GM12878 (cell line): ENCODE results near the gene CCDC17.

Experiments used
- BHLHE40 ChIP-seq, 2 experiments: fragments of 450-650 bp in 1 of 2; IDR thresholded peaks; 2 replicates each; pipeline ENCODE4 v1.6.1; 2011 to 2017; ENCODE audit warnings: low read depth in 2 of 2, borderline replicate concordance in 1 of 2, improper control_type of control experiment in 1 of 2, low read length in 1 of 2, mild to moderate bottlenecking in 1 of 2
- CHD1 ChIP-seq: IDR thresholded peaks from 2 replicates; pipeline ENCODE4 v1.6.1; 2012; ENCODE audit warnings: low read depth, low read length, improper control_type of control experiment
- EP300 ChIP-seq, 2 experiments: fragments of 150-350 bp in 1 of 2; IDR thresholded peaks; 2 replicates each; pipeline ENCODE4 v1.6.1; 2011 to 2012; ENCODE audit warnings: low read depth in 2 of 2, low read length in 2 of 2, borderline replicate concordance in 1 of 2, improper control_type of control experiment in 1 of 2, inconsistent platforms in 1 of 2; ENCODE audit not compliant: control insufficient read depth in 1 of 2
- EZH2 ChIP-seq: IDR thresholded peaks from 2 replicates; pipeline ENCODE4 v1.6.1; 2012; ENCODE audit warnings: low read depth, mild to moderate bottlenecking, control low read depth, inconsistent platforms, low read length, borderline replicate concordance; ENCODE audit not compliant: control insufficient read depth
- POLR2AphosphoS5 ChIP-seq: IDR thresholded peaks from 2 replicates; pipeline ENCODE4 v1.6.1; 2011; ENCODE audit warnings: mild to moderate bottlenecking, low read length, inconsistent platforms
- TF ChIP-seq, protein P1 (sequence below), 3 experiments: IDR thresholded peaks in 2 of 3; conservative IDR thresholded peaks in 1 of 3; 2 replicates each; pipeline ENCODE4 v1.5.1; 2011; ENCODE audit warnings: low read depth in 3 of 3, low read length in 3 of 3, mild to moderate bottlenecking in 3 of 3, control low read depth in 2 of 3, moderate library complexity in 2 of 3, inconsistent platforms in 1 of 3, mixed read lengths in 1 of 3; ENCODE audit not compliant: control insufficient read depth in 2 of 3, insufficient read depth in 1 of 3; ENCODE audit errors: extremely low read depth in 1 of 3
- TF ChIP-seq, protein P2 (sequence below): IDR thresholded peaks from 2 replicates; pipeline ENCODE4 v1.6.1; 2011; ENCODE audit warnings: borderline replicate concordance, low read depth, mild to moderate bottlenecking, moderate library complexity, mixed read lengths, low read length; ENCODE audit not compliant: insufficient read depth; ENCODE audit errors: extremely low read length

DNA sequence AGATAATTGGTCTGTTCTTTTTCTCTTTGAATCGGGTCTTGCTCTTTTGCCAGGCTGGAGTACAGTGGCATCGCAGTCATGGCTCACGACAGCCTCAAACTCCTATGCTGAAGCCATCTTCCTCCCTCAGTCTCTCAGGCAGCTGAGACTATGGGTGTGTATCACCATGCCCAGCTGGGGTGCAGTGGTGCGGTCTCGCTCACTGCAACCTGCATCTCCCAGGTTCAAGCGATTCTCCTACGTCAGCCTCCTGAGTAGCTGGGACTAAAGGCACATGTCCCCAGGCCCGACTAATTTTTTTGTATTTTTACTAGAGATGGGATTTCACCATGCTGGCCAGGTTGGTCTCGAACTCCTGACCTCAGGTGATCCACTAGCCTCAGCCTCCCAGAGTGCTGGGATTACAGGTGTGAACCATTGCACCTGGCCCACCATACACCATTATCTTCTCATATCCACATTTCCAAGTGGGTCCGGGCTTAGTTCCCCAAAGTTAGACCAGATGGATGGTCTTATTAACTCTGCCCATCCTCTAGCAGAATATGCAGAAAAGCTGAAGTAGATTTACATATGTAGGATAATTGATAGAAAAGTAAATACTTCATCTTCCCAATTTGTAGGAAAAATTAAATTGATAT, 13.1 kb downstream of the CCDC17 start:
- TF ChIP-seq EP300 (IDR thresholded peaks at IDR 0.05; ENCODE audit: borderline replicate concordance in 1 of 2, control insufficient read depth in 1 of 2, low read depth in 2 of 2, low read length in 2 of 2), result no peak
- TF ChIP-seq, protein P1, sequence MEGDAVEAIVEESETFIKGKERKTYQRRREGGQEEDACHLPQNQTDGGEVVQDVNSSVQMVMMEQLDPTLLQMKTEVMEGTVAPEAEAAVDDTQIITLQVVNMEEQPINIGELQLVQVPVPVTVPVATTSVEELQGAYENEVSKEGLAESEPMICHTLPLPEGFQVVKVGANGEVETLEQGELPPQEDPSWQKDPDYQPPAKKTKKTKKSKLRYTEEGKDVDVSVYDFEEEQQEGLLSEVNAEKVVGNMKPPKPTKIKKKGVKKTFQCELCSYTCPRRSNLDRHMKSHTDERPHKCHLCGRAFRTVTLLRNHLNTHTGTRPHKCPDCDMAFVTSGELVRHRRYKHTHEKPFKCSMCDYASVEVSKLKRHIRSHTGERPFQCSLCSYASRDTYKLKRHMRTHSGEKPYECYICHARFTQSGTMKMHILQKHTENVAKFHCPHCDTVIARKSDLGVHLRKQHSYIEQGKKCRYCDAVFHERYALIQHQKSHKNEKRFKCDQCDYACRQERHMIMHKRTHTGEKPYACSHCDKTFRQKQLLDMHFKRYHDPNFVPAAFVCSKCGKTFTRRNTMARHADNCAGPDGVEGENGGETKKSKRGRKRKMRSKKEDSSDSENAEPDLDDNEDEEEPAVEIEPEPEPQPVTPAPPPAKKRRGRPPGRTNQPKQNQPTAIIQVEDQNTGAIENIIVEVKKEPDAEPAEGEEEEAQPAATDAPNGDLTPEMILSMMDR (IDR thresholded peaks at IDR 0.05 in 2 of 3, conservative IDR thresholded peaks at IDR 0.05 in 1 of 3; ENCODE audit: control insufficient read depth in 2 of 3, extremely low read depth in 1 of 3, insufficient read depth in 1 of 3, low read depth in 3 of 3, low read length in 3 of 3), result no peak
- no peak for TF ChIP-seq EZH2
- no peak for TF ChIP-seq CHD1
- TF ChIP-seq, protein P2, sequence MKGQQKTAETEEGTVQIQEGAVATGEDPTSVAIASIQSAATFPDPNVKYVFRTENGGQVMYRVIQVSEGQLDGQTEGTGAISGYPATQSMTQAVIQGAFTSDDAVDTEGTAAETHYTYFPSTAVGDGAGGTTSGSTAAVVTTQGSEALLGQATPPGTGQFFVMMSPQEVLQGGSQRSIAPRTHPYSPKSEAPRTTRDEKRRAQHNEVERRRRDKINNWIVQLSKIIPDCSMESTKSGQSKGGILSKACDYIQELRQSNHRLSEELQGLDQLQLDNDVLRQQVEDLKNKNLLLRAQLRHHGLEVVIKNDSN, result no peak
- no peak for TF ChIP-seq BHLHE40 (IDR thresholded peaks at IDR 0.05; ENCODE audit: borderline replicate concordance in 1 of 2, low read depth in 2 of 2, low read length in 1 of 2)
- peak; percentile 75; the same call in 1 of the 2 replicates for TF ChIP-seq POLR2AphosphoS5
